ENCODE data around the gene CD99L2.

GRCh38 chrX:150762258-150763165, 136.0 kb downstream of the CD99L2 start:
- no peak for TF ChIP-seq CTCF (IDR thresholded peaks at IDR 0.05)
- no peak for TF ChIP-seq REST (IDR thresholded peaks at IDR 0.05; ENCODE audit: insufficient read depth in 1 of 2, low read depth in 2 of 2, low read length in 1 of 2)
